Measurements from ENCODE around the gene HAUS8. TPM values are rescaled to one million over a fixed set of nuclear protein-coding genes. Genes with fewer than 3 reads are reported as not detected.

HAUS8 gene
- total RNA-seq, 4 donors from 2014 or later: 4.4 to 13.8 (median 10.3) TPM

GRCh38 chr19:17004386-17004785, 70.9 kb downstream of the HAUS8 start:
- Histone ChIP-seq H3K36me3 (no peaks in the 10 kb centered on the region), H3K4me1 (no peaks in the 10 kb centered on the region), H3K9me3 (no peaks in the 10 kb centered on the region), H3K4me3 (no peak overlapping the region), H3K27ac (no peak overlapping the region), H3K27me3 (peaks cover 4% of the 10 kb centered on the region)
- in situ Hi-C loops (cut with MboI; ENCODE audit: low pct_ligation_motif_present in 1 of 4, low pct_unique_long_range_greater_than_20kb in 1 of 4, low sequenced_read_pairs in 3 of 4): no loop called here
- no peak for TF ChIP-seq EP300 (IDR thresholded peaks at IDR 0.05; ENCODE audit: low read depth)
- TF ChIP-seq, protein P1, sequence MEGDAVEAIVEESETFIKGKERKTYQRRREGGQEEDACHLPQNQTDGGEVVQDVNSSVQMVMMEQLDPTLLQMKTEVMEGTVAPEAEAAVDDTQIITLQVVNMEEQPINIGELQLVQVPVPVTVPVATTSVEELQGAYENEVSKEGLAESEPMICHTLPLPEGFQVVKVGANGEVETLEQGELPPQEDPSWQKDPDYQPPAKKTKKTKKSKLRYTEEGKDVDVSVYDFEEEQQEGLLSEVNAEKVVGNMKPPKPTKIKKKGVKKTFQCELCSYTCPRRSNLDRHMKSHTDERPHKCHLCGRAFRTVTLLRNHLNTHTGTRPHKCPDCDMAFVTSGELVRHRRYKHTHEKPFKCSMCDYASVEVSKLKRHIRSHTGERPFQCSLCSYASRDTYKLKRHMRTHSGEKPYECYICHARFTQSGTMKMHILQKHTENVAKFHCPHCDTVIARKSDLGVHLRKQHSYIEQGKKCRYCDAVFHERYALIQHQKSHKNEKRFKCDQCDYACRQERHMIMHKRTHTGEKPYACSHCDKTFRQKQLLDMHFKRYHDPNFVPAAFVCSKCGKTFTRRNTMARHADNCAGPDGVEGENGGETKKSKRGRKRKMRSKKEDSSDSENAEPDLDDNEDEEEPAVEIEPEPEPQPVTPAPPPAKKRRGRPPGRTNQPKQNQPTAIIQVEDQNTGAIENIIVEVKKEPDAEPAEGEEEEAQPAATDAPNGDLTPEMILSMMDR (IDR thresholded peaks at IDR 0.05): no peak
- no peak for TF ChIP-seq POLR2A (IDR thresholded peaks at IDR 0.05)
- no peak for TF ChIP-seq POLR2AphosphoS5 (IDR thresholded peaks at IDR 0.05)
- DNase-seq: no peak
- WGBS, 2 donors (ENCODE audit: low coverage in 1 of 2): 88 to 100% methylated on average over 1 to 15 of the region's 15 CpGs
- intact Hi-C loops (cut with DNase I; ENCODE audit: low total_unique reads): no loop called here

GRCh38 chr19:17002455-17002854, 72.8 kb downstream of the HAUS8 start:
- in situ Hi-C loops (cut with MboI; ENCODE audit: low pct_ligation_motif_present in 1 of 4, low pct_unique_long_range_greater_than_20kb in 1 of 4, low sequenced_read_pairs in 3 of 4): no loop called here
- TF ChIP-seq EP300 (IDR thresholded peaks at IDR 0.05; ENCODE audit: low read depth) (no peak), POLR2A (IDR thresholded peaks at IDR 0.05) (no peak), POLR2AphosphoS5 (IDR thresholded peaks at IDR 0.05) (no peak)
- TF ChIP-seq, protein P1 (IDR thresholded peaks at IDR 0.05): no peak
- WGBS, 2 donors (ENCODE audit: low coverage in 1 of 2): 52% methylated on average over 7 of the region's 7 CpGs; no CpG with 5 or more reads in 1 of the 2 donors

GRCh38 chr19:17001603-17002183, 73.6 kb downstream of the HAUS8 start:
- intact Hi-C loops (cut with DNase I; ENCODE audit: low total_unique reads): no loop called here
- 40 to 54% methylated on average over 4 to 7 of the region's 7 CpGs for WGBS, 2 donors (ENCODE audit: low coverage in 1 of 2)
- no peak for DNase-seq
- Histone ChIP-seq H3K36me3 (no peaks in the 10 kb centered on the region), H3K9me3 (peaks cover 5 to 6% of the 10 kb centered on the region in 2 donors), H3K27ac (no peak overlapping the region), H3K4me1 (no peaks in the 10 kb centered on the region), H3K4me3 (no peak overlapping the region), H3K27me3 (peaks cover 4% of the 10 kb centered on the region)
- TF ChIP-seq EP300 (IDR thresholded peaks at IDR 0.05; ENCODE audit: low read depth) (no peak), POLR2AphosphoS5 (IDR thresholded peaks at IDR 0.05) (no peak), POLR2A (IDR thresholded peaks at IDR 0.05) (no peak)
- TF ChIP-seq, protein P1 (IDR thresholded peaks at IDR 0.05): no peak
- in situ Hi-C loops (cut with MboI; ENCODE audit: low pct_ligation_motif_present in 1 of 4, low pct_unique_long_range_greater_than_20kb in 1 of 4, low sequenced_read_pairs in 3 of 4): no loop called here

More at GRCh38 chr19:17002455-17002854, 72.8 kb downstream of the HAUS8 start:
- no peak for DNase-seq
- H3K4me3 ChIP-seq: no peak overlapping the region
- H3K27ac ChIP-seq: no peak overlapping the region
- H3K36me3 ChIP-seq: no peaks in the 10 kb centered on the region
- intact Hi-C loops (cut with DNase I; ENCODE audit: low total_unique reads): no loop called here
- H3K9me3 ChIP-seq: peaks cover 5 to 6% of the 10 kb centered on the region in 2 donors
- no peaks in the 10 kb centered on the region for H3K4me1 ChIP-seq
- H3K27me3 ChIP-seq: peaks cover 4% of the 10 kb centered on the region

Other genes starting within 250 kb of the HAUS8 start
- 100 to 1,000 TPM in 1 of 4 donors, 10 to 100 TPM in 3; 38.1 to 294 (median 66.5) TPM for gene SIN3B, start 246.1 kb downstream of the HAUS8 start, total RNA-seq
- gene F2RL3, start 186.5 kb downstream of the HAUS8 start, total RNA-seq: 10 to 100 TPM in 2 of 4 donors, 1 to 10 TPM in 2; 2.2 to 22.7 (median 9.1) TPM
- gene CPAMD8, start 48.6 kb downstream of the HAUS8 start, total RNA-seq: 10 to 100 TPM in 2 of 4 donors, 1 to 10 TPM in 2; 1.4 to 20.9 (median 7.7) TPM
- 100 to 1,000 TPM; 102 to 246 (median 151) TPM for gene MYO9B, start 325 bp upstream of the HAUS8 start, total RNA-seq
- gene USE1, start 139.9 kb upstream of the HAUS8 start, total RNA-seq: 10 to 100 TPM; 18.3 to 30.7 (median 24.5) TPM
- gene OCEL1, start 150.8 kb upstream of the HAUS8 start, total RNA-seq: 10 to 100 TPM in 3 of 4 donors, 1 to 10 TPM in 1; 4.8 to 42.6 (median 29.9) TPM
- gene NR2F6, start 170.5 kb upstream of the HAUS8 start, total RNA-seq: 100 to 1,000 TPM; 156 to 362 (median 206) TPM
- 1 to 10 TPM in 1 of 4 donors, under 1 TPM in 2, not detected in 1; 0.79 to 1.2 (median 0.96) TPM for gene USHBP1, start 189.3 kb upstream of the HAUS8 start, total RNA-seq
- 100 to 1,000 TPM in 1 of 4 donors, 10 to 100 TPM in 3; 56.2 to 364 (median 80.2) TPM for gene BABAM1, start 192.0 kb upstream of the HAUS8 start, total RNA-seq
- under 1 TPM in 2 of 4 donors, not detected in 2; 0.20 to 0.48 TPM for gene ANKLE1, start 206.4 kb upstream of the HAUS8 start, total RNA-seq
- gene ABHD8, start 228.0 kb upstream of the HAUS8 start, total RNA-seq: 10 to 100 TPM in 1 of 4 donors, 1 to 10 TPM in 3; 6.0 to 14.1 (median 9.1) TPM
- 100 to 1,000 TPM; 243 to 390 (median 272) TPM for gene MRPL34, start 230.4 kb upstream of the HAUS8 start, total RNA-seq
- gene DDA1, start 234.1 kb upstream of the HAUS8 start, total RNA-seq: 10 to 100 TPM; 20.6 to 98.1 (median 22.0) TPM